ENCODE measurements around the gene LRRC8C.

The LRRC8C gene

DNA sequence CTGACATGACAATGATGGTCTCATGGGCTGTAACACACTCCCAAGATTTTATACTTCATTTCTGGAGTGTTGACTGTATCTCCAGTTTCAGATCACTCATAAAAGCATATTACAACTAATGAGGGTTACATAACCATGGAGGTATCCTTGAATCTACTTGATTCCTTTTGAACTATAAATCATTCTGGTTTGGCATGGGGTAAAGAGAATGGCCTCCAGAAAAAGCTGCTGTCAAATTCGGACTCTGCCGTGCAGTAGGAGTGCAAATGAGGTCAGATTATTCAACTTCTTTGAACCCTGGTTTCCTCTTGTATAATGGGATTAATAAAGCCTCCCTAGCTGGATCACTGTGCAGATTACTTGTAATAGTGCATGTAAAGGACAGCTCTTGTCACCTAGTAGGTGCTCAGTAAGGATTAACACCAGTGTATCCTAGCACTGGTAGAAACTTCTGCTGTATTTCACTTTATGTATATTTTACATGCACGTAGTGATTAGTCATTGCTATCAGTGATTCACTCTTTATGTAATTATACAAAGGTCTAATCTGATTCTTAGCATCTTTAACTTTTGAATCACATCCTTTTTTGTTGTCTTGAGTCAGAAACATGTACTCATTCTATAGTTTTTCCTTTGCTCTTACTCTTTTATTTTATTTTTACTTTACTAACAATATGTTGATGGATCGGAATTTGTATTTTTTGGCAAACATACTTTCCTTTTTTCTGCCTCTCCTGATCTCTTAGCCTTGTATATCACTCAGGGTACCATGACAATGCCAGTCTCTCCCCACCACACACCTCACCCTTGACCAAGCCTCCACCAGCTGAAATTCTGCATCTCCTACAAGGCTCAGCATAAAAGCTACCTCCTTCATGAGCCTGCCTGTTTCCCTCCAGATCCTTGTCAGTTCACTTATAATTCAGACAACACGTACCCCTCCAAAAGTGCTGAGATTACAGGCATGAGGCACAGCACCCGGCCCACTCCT is 3.2 kb downstream of the LRRC8C start:
- Histone ChIP-seq H3K27ac (ENCODE audit: low read depth, low read length, poor library complexity, severe bottlenecking) (no peak overlapping the region), H3K27me3 (ENCODE audit: insufficient read depth, low read length) (no peaks in the 10 kb centered on the region), H2AFZ (ENCODE audit: low read length) (no peak overlapping the region), H3F3A (ENCODE audit: insufficient read depth, low read length) (no peaks in the 10 kb centered on the region; the same call in 1 of the 2 replicates), H3K9me2 (ENCODE audit: low read depth, low read length) (no peaks in the 10 kb centered on the region), H3K4me3 (ENCODE audit: low read depth, low read length, poor library complexity, severe bottlenecking) (no peak overlapping the region), H4K20me1 (ENCODE audit: insufficient read depth, low read length) (no peaks in the 10 kb centered on the region), H3K4me1 (ENCODE audit: insufficient read depth, low read length, severe bottlenecking) (peaks cover 23% of the 10 kb centered on the region), H3K4me2 (ENCODE audit: low read length) (no peak overlapping the region), H3K79me2 (ENCODE audit: insufficient read depth, low read length) (peaks cover 7% of the 10 kb centered on the region; the same call in 1 of the 2 replicates), H3K9me3 (ENCODE audit: low read length) (no peaks in the 10 kb centered on the region), H3K9ac (ENCODE audit: low read length) (no peak overlapping the region), H3K36me3 (ENCODE audit: insufficient read depth, low read length) (no peaks in the 10 kb centered on the region)
- TF ChIP-seq EZH2 (IDR thresholded peaks at IDR 0.05; ENCODE audit: borderline replicate concordance, low read length), result no peak
- TF ChIP-seq, protein P1, sequence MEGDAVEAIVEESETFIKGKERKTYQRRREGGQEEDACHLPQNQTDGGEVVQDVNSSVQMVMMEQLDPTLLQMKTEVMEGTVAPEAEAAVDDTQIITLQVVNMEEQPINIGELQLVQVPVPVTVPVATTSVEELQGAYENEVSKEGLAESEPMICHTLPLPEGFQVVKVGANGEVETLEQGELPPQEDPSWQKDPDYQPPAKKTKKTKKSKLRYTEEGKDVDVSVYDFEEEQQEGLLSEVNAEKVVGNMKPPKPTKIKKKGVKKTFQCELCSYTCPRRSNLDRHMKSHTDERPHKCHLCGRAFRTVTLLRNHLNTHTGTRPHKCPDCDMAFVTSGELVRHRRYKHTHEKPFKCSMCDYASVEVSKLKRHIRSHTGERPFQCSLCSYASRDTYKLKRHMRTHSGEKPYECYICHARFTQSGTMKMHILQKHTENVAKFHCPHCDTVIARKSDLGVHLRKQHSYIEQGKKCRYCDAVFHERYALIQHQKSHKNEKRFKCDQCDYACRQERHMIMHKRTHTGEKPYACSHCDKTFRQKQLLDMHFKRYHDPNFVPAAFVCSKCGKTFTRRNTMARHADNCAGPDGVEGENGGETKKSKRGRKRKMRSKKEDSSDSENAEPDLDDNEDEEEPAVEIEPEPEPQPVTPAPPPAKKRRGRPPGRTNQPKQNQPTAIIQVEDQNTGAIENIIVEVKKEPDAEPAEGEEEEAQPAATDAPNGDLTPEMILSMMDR (IDR thresholded peaks at IDR 0.05; ENCODE audit: low read length), result no peak

DNA sequence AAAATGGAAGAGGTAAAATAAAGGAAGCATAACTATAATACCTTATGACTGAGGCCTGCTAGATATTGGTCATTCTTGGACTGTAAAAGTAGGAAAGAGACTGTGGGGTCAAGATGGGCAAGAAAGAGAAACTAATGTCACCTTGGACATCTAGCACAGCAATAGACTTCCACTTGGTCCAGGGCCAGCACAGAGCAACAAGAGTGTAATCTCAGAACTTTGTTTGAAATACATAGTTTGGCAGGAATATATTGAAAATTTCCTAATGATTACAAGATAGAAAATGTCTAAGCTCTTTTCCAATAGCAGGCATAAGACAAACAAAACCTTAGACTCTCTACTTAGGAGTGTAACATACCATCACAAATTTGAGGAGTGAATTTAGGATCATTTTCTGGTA is 4.6 kb downstream of the LRRC8C start:
- Histone ChIP-seq H4K20me1 (ENCODE audit: insufficient read depth, low read length) (no peaks in the 10 kb centered on the region), H3K4me1 (ENCODE audit: insufficient read depth, low read length, severe bottlenecking) (peaks cover 18% of the 10 kb centered on the region), H2AFZ (ENCODE audit: low read length) (no peak overlapping the region), H3K27ac (ENCODE audit: low read depth, low read length, poor library complexity, severe bottlenecking) (no peak overlapping the region), H3K36me3 (ENCODE audit: insufficient read depth, low read length) (no peaks in the 10 kb centered on the region), H3K9ac (ENCODE audit: low read length) (no peak overlapping the region), H3K4me3 (ENCODE audit: low read depth, low read length, poor library complexity, severe bottlenecking) (no peak overlapping the region), H3K79me2 (ENCODE audit: insufficient read depth, low read length) (peaks cover 12% of the 10 kb centered on the region; the same call in 1 of the 2 replicates), H3K9me2 (ENCODE audit: low read depth, low read length) (no peaks in the 10 kb centered on the region), H3K4me2 (ENCODE audit: low read length) (no peak overlapping the region), H3F3A (ENCODE audit: insufficient read depth, low read length) (no peaks in the 10 kb centered on the region; the same call in 1 of the 2 replicates), H3K27me3 (ENCODE audit: insufficient read depth, low read length) (no peaks in the 10 kb centered on the region), H3K9me3 (ENCODE audit: low read length) (no peaks in the 10 kb centered on the region)
- TF ChIP-seq, protein P1 (IDR thresholded peaks at IDR 0.05; ENCODE audit: low read length), result no peak

DNA sequence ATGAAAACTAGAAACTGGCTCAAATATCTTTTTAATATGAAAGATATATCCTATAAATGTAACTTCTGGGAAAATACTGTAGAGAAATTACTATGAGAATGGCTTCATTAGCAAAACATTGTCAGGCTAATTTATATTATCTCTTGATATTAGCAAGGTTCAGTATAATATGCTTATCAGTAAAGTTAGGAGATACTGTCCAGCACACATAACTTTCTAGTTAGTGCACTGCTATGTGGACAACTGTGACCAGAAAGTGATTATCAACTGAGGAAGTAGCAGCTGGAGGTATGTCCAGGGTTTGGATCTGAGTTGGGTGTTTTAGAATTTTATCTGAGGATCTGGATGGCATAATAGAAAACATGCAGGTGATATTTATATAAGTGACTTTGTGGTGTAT is 7.5 kb downstream of the LRRC8C start:
- no peak overlapping the region for H2AFZ ChIP-seq (ENCODE audit: low read length)
- H3K27ac ChIP-seq (ENCODE audit: low read depth, low read length, poor library complexity, severe bottlenecking), result no peak overlapping the region
- H3K4me1 ChIP-seq (ENCODE audit: insufficient read depth, low read length, severe bottlenecking), result no peaks in the 10 kb centered on the region
- H3K79me2 ChIP-seq (ENCODE audit: insufficient read depth, low read length), result peaks cover 8% of the 10 kb centered on the region; the same call in 1 of the 2 replicates
- H3K9me2 ChIP-seq (ENCODE audit: low read depth, low read length), result no peaks in the 10 kb centered on the region
- TF ChIP-seq, protein P1 (IDR thresholded peaks at IDR 0.05; ENCODE audit: low read length), result no peak
- no peak for TF ChIP-seq EZH2 (IDR thresholded peaks at IDR 0.05; ENCODE audit: borderline replicate concordance, low read length)
- no peaks in the 10 kb centered on the region for H4K20me1 ChIP-seq (ENCODE audit: insufficient read depth, low read length)
- H3K9ac ChIP-seq (ENCODE audit: low read length), result no peak overlapping the region
- 0 out of 2 replicates have a peak, but pooled peaks cover 1% of the 10 kb centered on the region for H3K9me3 ChIP-seq (ENCODE audit: low read length)
- H3K4me2 ChIP-seq (ENCODE audit: low read length), result no peak overlapping the region
- H3K36me3 ChIP-seq (ENCODE audit: insufficient read depth, low read length), result no peaks in the 10 kb centered on the region
- H3K27me3 ChIP-seq (ENCODE audit: insufficient read depth, low read length), result no peaks in the 10 kb centered on the region
- H3F3A ChIP-seq (ENCODE audit: insufficient read depth, low read length), result no peaks in the 10 kb centered on the region
- no peak overlapping the region for H3K4me3 ChIP-seq (ENCODE audit: low read depth, low read length, poor library complexity, severe bottlenecking)

All from OCI-LY1 (cell line).